Tibial nerve (tissue), 4 donors: Measurements from ENCODE around the gene ITGA2. TPM values are rescaled to one million over a fixed set of nuclear protein-coding genes. Genes with fewer than 3 reads are reported as not detected.
A peak's percentile ranks its signal among the peaks of the same experiment; 100 is the strongest.

Source experiments
- DNase-seq, 2 donors: peaks; one replicate each; pipeline ENCODE4 v3.0.0-alpha.2; 2019; ENCODE audit warnings: low spot score in 2 of 2
- H3K27ac ChIP-seq, 4 donors: fragments of 200-600 bp; sonication (generic) in 3 of 4; one replicate each; pipeline ENCODE4 v1.5.1; 2017 to 2019; ENCODE audit warnings: mild to moderate bottlenecking in 1 of 4
- H3K27me3 ChIP-seq, 2 donors: fragments of 200-600 bp; sonication (generic) in 1 of 2; one replicate each; pipeline versions ENCODE4 v1.5.1 to v1.6.0; 2017 to 2019
- H3K36me3 ChIP-seq, 3 donors: fragments of 200-600 bp; sonication (generic); one replicate each; pipeline ENCODE4 v1.5.1; 2018 to 2019
- H3K4me1 ChIP-seq, 4 donors: fragments of 200-600 bp; sonication (generic) in 3 of 4; one replicate each; pipeline ENCODE4 v1.5.1; 2017 to 2019
- H3K4me3 ChIP-seq, 4 donors: fragments of 200-600 bp; sonication (generic) in 3 of 4; one replicate each; pipeline ENCODE4 v1.5.1; 2017 to 2019; ENCODE audit warnings: mild to moderate bottlenecking in 1 of 4, moderate library complexity in 1 of 4
- H3K9me3 ChIP-seq, 4 donors: fragments of 200-600 bp; sonication (generic) in 3 of 4; one replicate each; pipeline ENCODE4 v1.5.1; 2017 to 2019
- EP300 ChIP-seq, 2 donors: sonication (generic); formaldehyde crosslinking; IDR thresholded peaks; one replicate each; pipeline ENCODE4 v1.6.1; 2017; ENCODE audit warnings: antibody characterized with exemption in 2 of 2, mild to moderate bottlenecking in 1 of 2
- POLR2A ChIP-seq, 2 donors: fragments of 450-650 bp; IDR thresholded peaks; one replicate each; pipeline ENCODE4 v1.6.1; 2017; ENCODE audit warnings: antibody characterized with exemption in 2 of 2, mild to moderate bottlenecking in 2 of 2, moderate library complexity in 2 of 2
- WGBS, 2 donors: methylation state at CpG; one replicate each; pipeline ENCODE4 v1.1.5; 2018; 5-methylcytosine and 5-hydroxymethylcytosine counted together
- total RNA-seq, 4 donors: library from RNA; depleted of rRNA; stranded (reverse); fragments of >200 nt; gene quantifications; one replicate each; pipeline ENCODE4 v1.1.0, GENCODE V29; 2016
- TF ChIP-seq, protein P1 (sequence below), 5 experiments: fragments of 200-600 bp in 3 of 5; fragments of 450-650 bp in 2 of 5; sonication (generic) in 3 of 5; IDR thresholded peaks; one replicate each; pipeline ENCODE4 v1.5.1; 2016 to 2019; ENCODE audit warnings: antibody characterized with exemption in 5 of 5, mild to moderate bottlenecking in 3 of 5, moderate library complexity in 2 of 5

The ITGA2 gene
- total RNA-seq, result 1 to 10 TPM; 3.7 to 6.1 (median 5.4) TPM

DNA sequence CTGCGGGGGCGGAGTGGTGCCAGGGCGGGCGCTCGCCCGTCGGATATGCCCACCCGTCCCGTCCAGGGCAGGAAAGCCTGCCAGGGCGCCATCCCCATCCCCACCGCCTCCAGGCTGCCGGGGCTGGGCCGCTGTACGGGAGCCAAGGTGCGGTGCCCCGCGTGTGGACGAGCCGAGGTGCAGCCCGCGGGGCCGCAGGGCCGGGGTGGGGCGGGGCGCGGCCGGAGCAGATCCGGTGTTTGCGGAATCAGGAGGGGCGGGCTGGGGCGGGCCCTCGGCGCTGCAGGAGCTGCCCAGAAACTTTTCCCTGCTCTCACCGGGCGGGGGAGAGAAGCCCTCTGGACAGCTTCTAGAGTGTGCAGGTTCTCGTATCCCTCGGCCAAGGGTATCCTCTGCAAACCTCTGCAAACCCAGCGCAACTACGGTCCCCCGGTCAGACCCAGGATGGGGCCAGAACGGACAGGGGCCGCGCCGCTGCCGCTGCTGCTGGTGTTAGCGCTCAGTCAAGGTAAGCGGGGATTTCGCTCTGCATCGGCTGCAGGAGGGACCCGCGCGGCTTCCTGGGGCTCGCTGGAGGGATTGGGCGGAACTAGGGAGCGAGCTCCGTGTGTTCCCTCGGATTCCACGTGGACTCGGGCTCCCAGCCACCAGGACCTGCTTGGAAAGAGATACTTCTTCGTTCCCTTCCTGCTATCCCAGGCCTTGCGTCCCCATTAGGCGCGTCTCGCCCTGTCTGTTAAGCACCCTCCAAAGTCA lies at the start of gene ITGA2:
TSS of gene ITGA2 (plus strand) at position 328 of the 756 bp plus-strand sequence. CDS start at position 445, 117 bp downstream.
- Histone ChIP-seq H3K4me3 (peak within 1 kb of the TSS; percentile 67 to 86 (median 73)), H3K4me1 (peaks cover 0 to 34% (median 1%) of the 10 kb centered on the region in 4 donors), H3K27me3 (no peaks in the 10 kb centered on the region), H3K9me3 (no peaks in the 10 kb centered on the region), H3K27ac (peak within 1 kb of the TSS; percentile 58 to 88 (median 82)), H3K36me3 (no peaks in the 10 kb centered on the region)
- DNase-seq, result peak in 1 of 2 donors; percentile 7
- 1% methylated on average over 29 to 30 of the region's 64 CpGs for WGBS, 2 donors
- TF ChIP-seq POLR2A (IDR thresholded peaks at IDR 0.05) (peak in 1 of 2 donors; percentile 21), EP300 (IDR thresholded peaks at IDR 0.05) (peak in 1 of 2 donors; percentile 39)
- TF ChIP-seq, protein P1, sequence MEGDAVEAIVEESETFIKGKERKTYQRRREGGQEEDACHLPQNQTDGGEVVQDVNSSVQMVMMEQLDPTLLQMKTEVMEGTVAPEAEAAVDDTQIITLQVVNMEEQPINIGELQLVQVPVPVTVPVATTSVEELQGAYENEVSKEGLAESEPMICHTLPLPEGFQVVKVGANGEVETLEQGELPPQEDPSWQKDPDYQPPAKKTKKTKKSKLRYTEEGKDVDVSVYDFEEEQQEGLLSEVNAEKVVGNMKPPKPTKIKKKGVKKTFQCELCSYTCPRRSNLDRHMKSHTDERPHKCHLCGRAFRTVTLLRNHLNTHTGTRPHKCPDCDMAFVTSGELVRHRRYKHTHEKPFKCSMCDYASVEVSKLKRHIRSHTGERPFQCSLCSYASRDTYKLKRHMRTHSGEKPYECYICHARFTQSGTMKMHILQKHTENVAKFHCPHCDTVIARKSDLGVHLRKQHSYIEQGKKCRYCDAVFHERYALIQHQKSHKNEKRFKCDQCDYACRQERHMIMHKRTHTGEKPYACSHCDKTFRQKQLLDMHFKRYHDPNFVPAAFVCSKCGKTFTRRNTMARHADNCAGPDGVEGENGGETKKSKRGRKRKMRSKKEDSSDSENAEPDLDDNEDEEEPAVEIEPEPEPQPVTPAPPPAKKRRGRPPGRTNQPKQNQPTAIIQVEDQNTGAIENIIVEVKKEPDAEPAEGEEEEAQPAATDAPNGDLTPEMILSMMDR (IDR thresholded peaks at IDR 0.05), result no peak

DNA sequence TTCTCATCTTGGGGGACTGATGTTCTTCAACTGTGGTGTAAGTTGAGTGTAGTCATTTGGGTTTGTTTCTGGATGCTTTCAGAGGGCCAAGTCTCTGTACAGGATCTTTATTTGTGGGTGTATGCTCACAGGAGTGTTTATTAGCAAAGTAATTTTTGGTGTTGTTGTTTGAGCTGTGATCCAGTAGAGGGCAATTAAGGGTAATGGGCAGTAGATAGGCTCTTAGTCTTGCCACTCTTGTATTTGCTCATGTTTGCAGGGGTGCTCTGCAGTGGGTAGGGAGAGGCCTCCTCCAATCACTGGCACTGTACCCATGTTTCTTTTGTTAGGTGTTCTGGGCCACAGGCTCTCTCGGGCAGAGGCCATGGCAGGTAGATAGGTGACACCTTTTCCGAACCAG lies 45.9 kb upstream of the ITGA2 start:
- Histone ChIP-seq H3K9me3 (no peaks in the 10 kb centered on the region), H3K4me1 (peaks cover 0 to 24% (median 0%) of the 10 kb centered on the region in 4 donors), H3K36me3 (peaks cover 0 to 27% (median 0%) of the 10 kb centered on the region in 3 donors), H3K27me3 (no peaks in the 10 kb centered on the region), H3K27ac (no peak overlapping the region), H3K4me3 (no peak overlapping the region)
- TF ChIP-seq POLR2A (IDR thresholded peaks at IDR 0.05) (no peak), EP300 (IDR thresholded peaks at IDR 0.05) (no peak)
- TF ChIP-seq, protein P1 (IDR thresholded peaks at IDR 0.05), result no peak
- DNase-seq, result no peak
- 94 to 100% methylated on average over 2 of the region's 2 CpGs for WGBS, 2 donors

DNA sequence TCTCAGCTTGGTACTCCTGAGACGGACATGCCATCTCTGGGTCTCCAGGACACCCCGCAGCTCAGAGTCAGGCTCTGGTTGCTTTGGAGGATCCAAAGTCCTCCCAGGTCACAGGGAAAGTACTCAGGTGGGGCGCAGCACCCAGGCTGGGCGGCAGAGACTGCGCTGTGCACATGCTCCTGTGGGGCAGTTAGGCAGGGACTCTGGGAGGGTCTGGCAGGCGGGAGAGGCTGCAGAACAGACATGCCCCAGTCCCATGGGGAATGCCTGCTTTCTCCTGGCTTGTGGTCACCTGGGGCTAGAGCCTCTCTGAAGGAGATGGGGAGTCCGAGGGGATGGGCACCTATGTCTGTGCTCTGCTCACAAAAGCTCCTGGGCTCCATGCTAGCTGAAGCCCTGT lies 45.3 kb upstream of the ITGA2 start:
- peaks cover 0 to 30% (median 0%) of the 10 kb centered on the region in 4 donors for H3K4me1 ChIP-seq
- H3K27me3 ChIP-seq, result no peaks in the 10 kb centered on the region
- TF ChIP-seq, protein P1 (IDR thresholded peaks at IDR 0.05), result no peak
- no peak for TF ChIP-seq EP300 (IDR thresholded peaks at IDR 0.05)
- TF ChIP-seq POLR2A (IDR thresholded peaks at IDR 0.05), result no peak
- 98% methylated on average over 7 of the region's 7 CpGs; no CpG with 5 or more reads in 1 of the 2 donors for WGBS, 2 donors
- no peak for DNase-seq
- H3K9me3 ChIP-seq, result no peaks in the 10 kb centered on the region
- H3K27ac ChIP-seq, result no peak overlapping the region
- H3K36me3 ChIP-seq, result peaks cover 0 to 26% (median 0%) of the 10 kb centered on the region in 3 donors
- H3K4me3 ChIP-seq, result no peak overlapping the region

DNA sequence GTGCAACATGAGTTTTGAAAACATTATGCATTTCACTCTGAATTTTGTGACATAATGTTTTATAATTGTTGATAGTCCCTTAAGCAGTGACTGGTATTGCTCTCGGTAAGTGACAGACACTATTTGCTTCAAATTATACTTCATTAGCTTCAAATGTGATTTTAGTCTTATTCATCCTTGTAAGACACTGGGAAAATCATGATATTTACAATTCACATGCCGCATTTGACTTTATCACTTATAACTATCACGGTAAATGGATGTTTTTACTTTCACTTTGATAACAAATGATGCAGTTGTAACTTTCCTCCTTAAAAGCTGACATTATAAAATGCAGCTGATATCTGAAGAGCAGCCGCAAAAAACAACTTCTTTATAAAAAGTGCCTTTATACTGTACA lies 44.1 kb upstream of the ITGA2 start:
- 15 to 19% methylated on average over 4 of the region's 4 CpGs for WGBS, 2 donors
- no peak for TF ChIP-seq EP300 (IDR thresholded peaks at IDR 0.05)
- TF ChIP-seq, protein P1 (IDR thresholded peaks at IDR 0.05), result no peak
- no peak for TF ChIP-seq POLR2A (IDR thresholded peaks at IDR 0.05)
- Histone ChIP-seq H3K27ac (peak overlapping the region in 3 of 4 donors; percentile 29 to 57 (median 42)), H3K27me3 (no peaks in the 10 kb centered on the region), H3K36me3 (peaks cover 0 to 14% (median 0%) of the 10 kb centered on the region in 3 donors), H3K4me3 (peak overlapping the region in 3 of 4 donors; percentile 1 to 45 (median 28)), H3K9me3 (no peaks in the 10 kb centered on the region), H3K4me1 (peaks cover 0 to 32% (median 0%) of the 10 kb centered on the region in 4 donors)
- DNase-seq, result no peak

DNA sequence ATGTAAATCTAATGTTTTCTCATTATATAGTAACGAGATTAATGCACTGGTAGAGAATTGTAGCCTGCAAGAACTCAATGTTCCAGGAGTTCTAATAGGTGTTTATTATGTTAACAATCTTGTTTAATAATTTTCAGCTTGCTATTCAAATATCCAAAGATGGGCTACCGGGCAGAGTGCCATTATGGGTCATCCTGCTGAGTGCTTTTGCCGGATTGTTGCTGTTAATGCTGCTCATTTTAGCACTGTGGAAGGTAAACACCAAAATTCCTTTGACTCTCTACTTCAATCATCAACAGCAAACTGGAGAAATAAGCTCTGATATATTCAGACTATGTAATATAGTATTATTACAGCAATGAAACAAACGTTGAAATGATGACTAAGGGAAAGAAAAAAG lies 41.9 kb upstream of the ITGA2 start:
- WGBS, 2 donors, result 49 to 55% methylated on average over 4 of the region's 4 CpGs
- peak overlapping the region in 1 of 4 donors; percentile 57 for H3K27ac ChIP-seq
- peaks cover 0 to 42% (median 0%) of the 10 kb centered on the region in 4 donors for H3K4me1 ChIP-seq
- TF ChIP-seq, protein P1 (IDR thresholded peaks at IDR 0.05), result no peak
- no peak for TF ChIP-seq EP300 (IDR thresholded peaks at IDR 0.05)
- no peak for TF ChIP-seq POLR2A (IDR thresholded peaks at IDR 0.05)
- no peak for DNase-seq
- H3K36me3 ChIP-seq, result no peaks in the 10 kb centered on the region
- no peaks in the 10 kb centered on the region for H3K9me3 ChIP-seq
- H3K4me3 ChIP-seq, result no peak overlapping the region
- no peaks in the 10 kb centered on the region for H3K27me3 ChIP-seq
